H1 (cell line): ENCODE data around the gene TBC1D22A. TPM values are rescaled to one million over a fixed set of nuclear protein-coding genes. Genes with fewer than 3 reads are reported as not detected.

Source experiments
- CTCF ChIA-PET: fragments of 300-600 bp; sonication (Branson Sonifier 250); formaldehyde crosslinking; loops from one replicate; lab custom pipeline; 2021; ENCODE audit not compliant: partially characterized antibody; lab: Charles Lee
- POLR2A ChIA-PET: fragments of 300-600 bp; sonication (Branson Sonifier 250); formaldehyde crosslinking; loops from one replicate; lab custom pipeline; 2021; ENCODE audit warnings: inconsistent platforms; ENCODE audit not compliant: partially characterized antibody; lab: Charles Lee
- DNase-seq, 2 experiments: peaks; one replicate each; pipeline versions ENCODE4 v3.0.0 to v3.0.0-alpha.2; 2010 to 2022; ENCODE audit warnings: low spot score in 2 of 2, low read depth in 1 of 2, mixed read lengths in 1 of 2
- FAIRE-seq: peaks from 2 replicates; lab custom pipeline; 2011; peaks lifted over from hg19 to GRCh38; lab: Jason Lieb, UNC
- H2AFZ ChIP-seq: 2 replicates; pipeline ENCODE4 v1.8.1; 2012; ENCODE audit warnings: low read length, inconsistent platforms
- H2AK5ac ChIP-seq: 2 replicates; pipeline ENCODE4 v1.6.1; 2013; ENCODE audit warnings: low read depth, low read length
- H2BK120ac ChIP-seq: replicated peaks from 2 replicates; pipeline ENCODE3; 2013; ENCODE audit warnings: low read depth, low read length, inconsistent platforms
- H2BK12ac ChIP-seq: 2 replicates; pipeline ENCODE4 v1.6.1; 2013; ENCODE audit warnings: low read depth, low read length
- H2BK15ac ChIP-seq: 2 replicates; pipeline ENCODE4 v1.6.1; 2013; ENCODE audit warnings: low read length
- H2BK20ac ChIP-seq: 2 replicates; pipeline ENCODE4 v1.6.1; 2013; ENCODE audit warnings: low read length
- H2BK5ac ChIP-seq: 2 replicates; pipeline ENCODE4 v1.6.1; 2013; ENCODE audit warnings: low read depth, low read length
- H3K14ac ChIP-seq: 2 replicates; pipeline ENCODE4 v1.6.1; 2013; ENCODE audit warnings: inconsistent platforms; ENCODE audit not compliant: insufficient read length
- H3K18ac ChIP-seq: 2 replicates; pipeline ENCODE4 v1.6.1; 2013; ENCODE audit warnings: low read length; ENCODE audit errors: extremely low read depth
- H3K23ac ChIP-seq: 2 replicates; pipeline ENCODE4 v1.6.1; 2013; ENCODE audit warnings: inconsistent platforms; ENCODE audit not compliant: insufficient read length
- H3K23me2 ChIP-seq: 2 replicates; pipeline ENCODE4 v1.6.1; 2013; ENCODE audit warnings: low read depth, low read length
- H3K27ac ChIP-seq: 2 replicates; pipeline ENCODE4 v1.6.1; 2011; ENCODE audit warnings: low read depth, low read length, inconsistent platforms
- H3K27me3 ChIP-seq, 4 experiments: replicated peaks in 1 of 4; 1 replicate in 1 of 4; 2 replicates in 3 of 4; pipeline versions ENCODE4 v1.6.1 to v1.8.1; 2011 to 2013; ENCODE audit warnings: low read length in 3 of 4, mild to moderate bottlenecking in 3 of 4, inconsistent platforms in 2 of 4, mixed read lengths in 2 of 4, moderate library complexity in 1 of 4; ENCODE audit not compliant: control insufficient read depth in 3 of 4, insufficient read depth in 3 of 4; ENCODE audit errors: extremely low read depth in 1 of 4
- H3K36me3 ChIP-seq, 4 experiments: 2 replicates each; pipeline versions ENCODE4 v1.6.1 to v1.8.1; 2011 to 2013; ENCODE audit warnings: mild to moderate bottlenecking in 4 of 4, low read length in 3 of 4, moderate library complexity in 2 of 4, control low read depth in 1 of 4, inconsistent platforms in 1 of 4; ENCODE audit not compliant: insufficient read depth in 4 of 4, control insufficient read depth in 2 of 4
- H3K4ac ChIP-seq: replicated peaks from 2 replicates; pipeline ENCODE3; 2013; ENCODE audit warnings: low read length, low read depth, mixed read lengths, inconsistent platforms; ENCODE audit not compliant: insufficient read length
- H3K4me1 ChIP-seq, 4 experiments: replicated peaks in 1 of 4; 1 replicate in 1 of 4; 2 replicates in 3 of 4; pipeline versions ENCODE4 v1.6.1 to v1.8.1; 2011 to 2013; ENCODE audit warnings: low read length in 3 of 4, inconsistent platforms in 2 of 4, mixed read lengths in 1 of 4; ENCODE audit not compliant: insufficient read depth in 4 of 4, control insufficient read depth in 3 of 4
- H3K4me2 ChIP-seq, 2 experiments: 2 replicates each; pipeline versions ENCODE4 v1.6.1 to v1.8.1; 2011 to 2013; ENCODE audit warnings: low read depth in 2 of 2, low read length in 2 of 2, control low read depth in 1 of 2, inconsistent platforms in 1 of 2, mild to moderate bottlenecking in 1 of 2; ENCODE audit not compliant: insufficient read depth in 1 of 2
- H3K4me3 ChIP-seq, 4 experiments: fragments of 200-600, 300-600 bp in 1 of 4; sonication (generic), shearing (Covaris generic), sonication (Bioruptor Twin) in 1 of 4; 2 replicates each; pipeline versions ENCODE4 v1.5.1 to v1.8.1; 2011 to 2016; ENCODE audit warnings: low read length in 4 of 4, low read depth in 3 of 4, control low read depth in 2 of 4, inconsistent platforms in 2 of 4, mild to moderate bottlenecking in 2 of 4, mixed read lengths in 1 of 4, moderate library complexity in 1 of 4; ENCODE audit not compliant: insufficient read depth in 2 of 4; ENCODE audit errors: extremely low read depth in 1 of 4
- H3K56ac ChIP-seq: replicated peaks from 2 replicates; pipeline ENCODE3; 2013; ENCODE audit warnings: low read depth, mild to moderate bottlenecking, mixed read lengths, low read length, inconsistent platforms; ENCODE audit not compliant: insufficient read length
- H3K79me1 ChIP-seq: 2 replicates; pipeline ENCODE4 v1.6.1; 2013; ENCODE audit warnings: low read depth, low read length, control low read depth
- H3K79me2 ChIP-seq, 2 experiments: 2 replicates each; pipeline versions ENCODE4 v1.6.1 to v1.8.1; 2012 to 2013; ENCODE audit warnings: low read length in 2 of 2, mild to moderate bottlenecking in 2 of 2, inconsistent platforms in 1 of 2; ENCODE audit not compliant: insufficient read depth in 2 of 2, control insufficient read depth in 1 of 2
- H3K9ac ChIP-seq, 4 experiments: replicated peaks in 1 of 4; 1 replicate in 1 of 4; 2 replicates in 3 of 4; pipeline versions ENCODE4 v1.6.1 to v1.8.1; 2011 to 2013; ENCODE audit warnings: low read depth in 3 of 4, low read length in 3 of 4, control low read depth in 2 of 4, mild to moderate bottlenecking in 2 of 4, moderate library complexity in 2 of 4, inconsistent platforms in 1 of 4; ENCODE audit errors: extremely low read depth in 1 of 4
- H3K9me3 ChIP-seq, 2 experiments: 2 replicates each; pipeline versions ENCODE4 v1.6.1 to v1.8.1; 2012 to 2013; ENCODE audit warnings: mild to moderate bottlenecking in 2 of 2, moderate library complexity in 2 of 2, control low read depth in 1 of 2, inconsistent platforms in 1 of 2, low read depth in 1 of 2, low read length in 1 of 2, mixed read lengths in 1 of 2; ENCODE audit not compliant: insufficient read depth in 2 of 2
- H4K20me1 ChIP-seq, 2 experiments: replicated peaks in 1 of 2; 2 replicates each; pipeline versions ENCODE3 to v1.8.1; 2011 to 2013; ENCODE audit warnings: inconsistent platforms in 2 of 2, low read length in 2 of 2, mild to moderate bottlenecking in 1 of 2; ENCODE audit not compliant: insufficient read depth in 2 of 2, control insufficient read depth in 1 of 2
- H4K5ac ChIP-seq: 2 replicates; pipeline ENCODE4 v1.6.1; 2013; ENCODE audit warnings: low read length, low read depth, mixed read lengths, inconsistent platforms; ENCODE audit not compliant: insufficient read length
- H4K8ac ChIP-seq: 2 replicates; pipeline ENCODE4 v1.8.0; 2013; ENCODE audit warnings: mild to moderate bottlenecking, moderate library complexity, low read length, inconsistent platforms; ENCODE audit not compliant: insufficient read depth; ENCODE audit errors: extremely low read depth
- H4K91ac ChIP-seq: replicated peaks from 2 replicates; pipeline ENCODE3; 2013; ENCODE audit warnings: low read length, mixed read lengths, inconsistent platforms; ENCODE audit not compliant: insufficient read length
- BCL11A ChIP-seq, 2 experiments: IDR thresholded peaks; one replicate each; pipeline ENCODE4 v1.6.1; 2011; ENCODE audit warnings: low read depth in 2 of 2, low read length in 2 of 2, mild to moderate bottlenecking in 2 of 2
- CEBPB ChIP-seq: IDR thresholded peaks from 2 replicates; pipeline ENCODE4 v1.6.1; 2012; ENCODE audit warnings: low read depth, low read length
- CHD1 ChIP-seq: IDR thresholded peaks from 2 replicates; pipeline ENCODE4 v1.6.1; 2012; ENCODE audit warnings: low read depth, low read length, improper control_type of control experiment
- EGR1 ChIP-seq: IDR thresholded peaks from 2 replicates; pipeline ENCODE4 v1.6.1; 2011; ENCODE audit warnings: low read depth, low read length, borderline replicate concordance
- FOSL1 ChIP-seq: IDR thresholded peaks from 2 replicates; pipeline ENCODE4 v1.6.1; 2011; ENCODE audit warnings: mild to moderate bottlenecking, low read depth, low read length, moderate library complexity; ENCODE audit not compliant: insufficient read depth
- KDM1A ChIP-seq: fragments of 200-600, 300-600 bp; sonication (generic); IDR thresholded peaks from 2 replicates; pipeline ENCODE4 v1.7.1; 2016; ENCODE audit warnings: mild to moderate bottlenecking, low read length, borderline replicate concordance
- MAFK ChIP-seq: IDR thresholded peaks from 2 replicates; pipeline ENCODE4 v1.6.1; 2012; ENCODE audit warnings: low read depth, mild to moderate bottlenecking, improper control_type of control experiment, low read length
- NANOG ChIP-seq: IDR thresholded peaks from 2 replicates; pipeline ENCODE4 v1.6.1; 2011; ENCODE audit warnings: low read length, low read depth, mild to moderate bottlenecking, inconsistent platforms; ENCODE audit not compliant: insufficient read depth, poor library complexity, severe bottlenecking
- PHF8 ChIP-seq: fragments of 200-600 bp; sonication (generic); conservative IDR thresholded peaks from 2 replicates; pipeline ENCODE4 v1.7.1; 2012; ENCODE audit warnings: low read depth, mild to moderate bottlenecking, inconsistent platforms, low read length, moderate library complexity
- POU5F1 ChIP-seq: IDR thresholded peaks from 2 replicates; pipeline ENCODE4 v1.6.1; 2011; ENCODE audit warnings: low read depth, mild to moderate bottlenecking, low read length, moderate library complexity
- RBBP5 ChIP-seq: IDR thresholded peaks from 2 replicates; pipeline ENCODE4 v1.7.1; 2012; ENCODE audit warnings: low read depth, mild to moderate bottlenecking, inconsistent platforms, low read length, moderate library complexity, borderline replicate concordance
- RNF2 ChIP-seq: fragments of 200-900, 300-1000 bp; sonication (generic); IDR thresholded peaks from 2 replicates; pipeline ENCODE4 v1.7.1; 2016; ENCODE audit warnings: borderline replicate concordance, low read depth, mild to moderate bottlenecking, antibody characterized with exemption, low read length; ENCODE audit not compliant: poor library complexity, severe bottlenecking; ENCODE audit errors: missing control alignments
- SAP30 ChIP-seq: fragments of 300-600 bp; sonication (generic); IDR thresholded peaks from 2 replicates; pipeline ENCODE4 v1.7.1; 2012; ENCODE audit warnings: low read length, moderate library complexity, mild to moderate bottlenecking, inconsistent platforms; ENCODE audit not compliant: insufficient read depth, insufficient replicate concordance
- TAF1 ChIP-seq: IDR thresholded peaks from 2 replicates; pipeline ENCODE4 v1.6.1; 2011; ENCODE audit warnings: mild to moderate bottlenecking, low read depth, low read length
- WGBS, 2 experiments: shearing (Covaris generic) in 1 of 2; methylation state at CpG; one replicate each; pipeline versions ENCODE4 v1.1.6 to v1.1.7; 2013 to 2015; ENCODE audit warnings: low lambda C conversion rate in 2 of 2, mixed read lengths in 2 of 2, inconsistent platforms in 1 of 2, low coverage in 1 of 2, missing lambda C conversion rate in 1 of 2; ENCODE audit not compliant: insufficient replicate concordance in 2 of 2, insufficient coverage in 1 of 2, insufficient read length in 1 of 2; ENCODE audit errors: extremely low coverage in 1 of 2, missing lambda C conversion rate in 1 of 2; 5-methylcytosine and 5-hydroxymethylcytosine counted together
- polyA plus RNA-seq, 7 experiments: library from polyadenylated mRNA; depleted of rRNA in 3 of 7; stranded (reverse) in 5 of 7; unstranded in 2 of 7; fragments of >200 nt in 5 of 7; fragments of 200-250 nt in 2 of 7; gene quantifications; 1 replicate in 5 of 7; 2 replicates in 1 of 7; 4 replicates in 1 of 7; pipeline versions ENCODE4 v1.2.1 to v1.2.3, GENCODE V29; 2011 to 2013; ENCODE audit warnings: missing spikeins in 2 of 7, mixed read lengths in 2 of 7
- total RNA-seq: library from RNA; stranded (reverse); fragmentation: NEBNext Ultra II Directional; extraction: Animal tissue kit (Norgen Biotek cat#: 25700); gene quantifications from 2 replicates; pipeline ENCODE4 v1.2.1, GENCODE V29; 2021

TBC1D22A gene
- total and polyA plus RNA-seq, 2 of the 8 experiments (the other 6 are each of a cell fraction or from before 2014, with no cell fraction given): 11.9 to 18.4 TPM

- Histone ChIP-seq H2BK5ac (no peak overlapping the region), H3K9ac (no peak overlapping the region), H3K79me2 (no peaks in the 10 kb centered on the region), H4K5ac (no peak overlapping the region), H3K27ac (no peak overlapping the region), H3K79me1 (peaks cover 5% of the 10 kb centered on the region), H2AK5ac (no peak overlapping the region), H3K4me2 (no peak overlapping the region), H2BK15ac (no peak overlapping the region), H3K14ac (no peak overlapping the region), H3K27me3 (no peaks in the 10 kb centered on the region), H3K4me1 (no peaks in the 10 kb centered on the region; a peak in 1 of 7 replicates), H3K36me3 (peaks cover 0 to 4% (median 2%) of the 10 kb centered on the region in 4 experiments; a peak in 3 of 8 replicates), H2BK120ac (no peak overlapping the region), H2BK20ac (no peak overlapping the region), H2BK12ac (no peak overlapping the region), H3K23ac (no peak overlapping the region), H3K23me2 (no peaks in the 10 kb centered on the region), H4K8ac (no peak overlapping the region), H4K20me1 (peaks cover 0 to 3% of the 10 kb centered on the region in 2 experiments), H3K4ac (no peak overlapping the region), H3K4me3 (no peak overlapping the region), H3K9me3 (no peaks in the 10 kb centered on the region), H2AFZ (no peak overlapping the region), H4K91ac (no peak overlapping the region), H3K56ac (no peak overlapping the region), H3K18ac (no peak overlapping the region)
- 93% methylated on average over 10 of the region's 10 CpGs; no CpG with 5 or more reads in 1 of the 2 experiments for WGBS, 2 experiments
- CTCF ChIA-PET: interaction anchor here (0.8 to 1.0 kb wide), 2 partner anchors 91 to 247 kb away, joined by 3 read pairs; no protein-coding TSS in a partner anchor
- POLR2A ChIA-PET: no interaction called here
- DNase-seq (peak in 1 of 2 experiments; percentile 7), FAIRE-seq (no peak)
- TF ChIP-seq EGR1 (no peak), MAFK (no peak), PHF8 (no peak), RBBP5 (no peak), FOSL1 (no peak), KDM1A (no peak), POU5F1 (no peak), BCL11A (IDR thresholded peaks at IDR 0.05; ENCODE audit: low read depth in 2 of 2, low read length in 2 of 2) (no peak), TAF1 (no peak), NANOG (no peak), CEBPB (no peak), RNF2 (no peak), SAP30 (no peak), CHD1 (no peak)
These were observed 152.0 kb downstream of the TBC1D22A start for GRCh38 chr22:46914481-46914880.
